ENCODE results near the gene ZNF593OS.

- no peak for TF ChIP-seq PATZ1 (CRISPR knock-in tag; IDR thresholded peaks at IDR 0.05; ENCODE audit: borderline replicate concordance)
- TF ChIP-seq ZNF70 (CRISPR knock-in tag; IDR thresholded peaks at IDR 0.05): no peak
- TF ChIP-seq PPARA (CRISPR knock-in tag; IDR thresholded peaks at IDR 0.05; ENCODE audit: borderline replicate concordance): no peak
- TF ChIP-seq ESRRG (CRISPR knock-in tag; IDR thresholded peaks at IDR 0.05): no peak
- no peak for TF ChIP-seq ZFP30 (CRISPR knock-in tag; IDR thresholded peaks at IDR 0.05)
These were observed 49.5 kb downstream of the ZNF593OS start for GRCh38 chr1:26121854-26122773.
